GM12801 (cell line): ENCODE results near the gene MRTFB.

Experiments
- TF ChIP-seq, protein P1 (sequence below): IDR thresholded peaks from one replicate; pipeline ENCODE4 v1.5.1; 2011; ENCODE audit warnings: control low read depth; ENCODE audit not compliant: insufficient read length; ENCODE audit errors: extremely low read depth

Gene MRTFB

DNA sequence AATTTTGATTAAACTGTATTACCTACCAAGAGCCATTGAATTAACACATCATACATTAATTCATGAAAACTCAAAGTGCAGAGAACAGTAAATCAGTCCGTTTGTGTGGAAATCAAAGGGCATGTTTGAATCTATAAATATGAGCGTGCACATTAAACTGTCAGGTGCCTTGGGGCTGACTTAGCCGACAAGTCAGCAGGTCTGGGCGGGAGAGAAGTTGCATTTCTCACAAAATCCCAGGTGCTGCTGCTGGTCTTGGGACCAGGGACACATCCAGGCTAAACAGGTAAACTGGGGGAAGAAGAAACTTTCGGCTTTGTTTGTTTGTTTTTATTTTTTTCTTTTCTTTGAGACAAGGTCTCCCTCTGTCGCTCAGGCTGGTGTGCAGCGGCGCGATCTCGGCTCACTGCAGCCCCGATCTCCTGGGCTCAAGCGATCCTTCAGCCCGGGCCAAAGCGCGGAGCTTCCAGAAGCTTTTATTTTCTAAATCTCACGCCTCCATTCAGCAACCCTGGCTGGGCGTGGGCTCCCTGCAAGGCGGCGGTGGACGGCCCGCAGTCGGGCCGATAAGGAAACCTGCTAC, 213.9 kb downstream of the MRTFB start:
- TF ChIP-seq, protein P1, sequence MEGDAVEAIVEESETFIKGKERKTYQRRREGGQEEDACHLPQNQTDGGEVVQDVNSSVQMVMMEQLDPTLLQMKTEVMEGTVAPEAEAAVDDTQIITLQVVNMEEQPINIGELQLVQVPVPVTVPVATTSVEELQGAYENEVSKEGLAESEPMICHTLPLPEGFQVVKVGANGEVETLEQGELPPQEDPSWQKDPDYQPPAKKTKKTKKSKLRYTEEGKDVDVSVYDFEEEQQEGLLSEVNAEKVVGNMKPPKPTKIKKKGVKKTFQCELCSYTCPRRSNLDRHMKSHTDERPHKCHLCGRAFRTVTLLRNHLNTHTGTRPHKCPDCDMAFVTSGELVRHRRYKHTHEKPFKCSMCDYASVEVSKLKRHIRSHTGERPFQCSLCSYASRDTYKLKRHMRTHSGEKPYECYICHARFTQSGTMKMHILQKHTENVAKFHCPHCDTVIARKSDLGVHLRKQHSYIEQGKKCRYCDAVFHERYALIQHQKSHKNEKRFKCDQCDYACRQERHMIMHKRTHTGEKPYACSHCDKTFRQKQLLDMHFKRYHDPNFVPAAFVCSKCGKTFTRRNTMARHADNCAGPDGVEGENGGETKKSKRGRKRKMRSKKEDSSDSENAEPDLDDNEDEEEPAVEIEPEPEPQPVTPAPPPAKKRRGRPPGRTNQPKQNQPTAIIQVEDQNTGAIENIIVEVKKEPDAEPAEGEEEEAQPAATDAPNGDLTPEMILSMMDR = no peak

DNA sequence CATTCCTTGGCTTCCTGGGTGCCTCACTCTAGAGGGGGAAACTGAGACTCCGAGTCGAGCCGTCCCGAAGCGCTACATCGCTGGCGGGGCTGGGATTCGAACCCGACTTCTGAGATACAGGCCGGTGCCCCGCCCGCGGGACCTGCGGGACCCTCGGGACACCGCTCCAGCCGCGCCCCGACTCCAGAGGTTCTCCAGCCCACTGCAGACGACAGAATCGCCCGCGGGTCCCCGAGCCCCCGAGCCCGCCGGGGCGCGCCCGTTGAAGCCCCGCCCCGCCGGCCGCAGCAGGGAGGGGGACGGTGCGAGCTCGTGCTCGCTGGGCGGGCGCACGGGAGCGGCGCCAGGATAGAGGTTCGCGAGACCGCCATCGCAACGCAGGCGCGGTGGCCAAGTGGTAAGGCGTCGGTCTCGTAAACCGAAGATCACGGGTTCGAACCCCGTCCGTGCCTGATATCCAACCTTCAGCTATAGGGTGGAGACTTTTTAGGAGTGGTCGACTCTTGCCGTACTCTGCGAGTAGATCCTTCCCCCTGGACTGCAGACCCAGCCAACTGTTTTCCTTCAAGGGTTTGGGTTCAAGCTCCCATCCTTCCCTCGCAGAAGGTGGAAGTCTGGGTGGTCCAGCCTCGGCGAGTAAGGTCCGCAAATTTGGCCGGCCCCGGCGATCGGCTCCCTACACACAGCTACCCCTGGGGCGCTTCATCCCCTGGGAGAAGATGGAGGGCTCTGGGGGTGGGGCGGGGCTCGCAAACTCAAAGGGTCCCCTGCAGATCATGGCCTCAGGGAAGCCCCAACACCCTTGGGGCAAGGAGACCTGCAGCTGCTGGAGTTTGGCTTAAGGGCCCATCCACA, 214.6 kb downstream of the MRTFB start:
- TF ChIP-seq, protein P1 = no peak

DNA sequence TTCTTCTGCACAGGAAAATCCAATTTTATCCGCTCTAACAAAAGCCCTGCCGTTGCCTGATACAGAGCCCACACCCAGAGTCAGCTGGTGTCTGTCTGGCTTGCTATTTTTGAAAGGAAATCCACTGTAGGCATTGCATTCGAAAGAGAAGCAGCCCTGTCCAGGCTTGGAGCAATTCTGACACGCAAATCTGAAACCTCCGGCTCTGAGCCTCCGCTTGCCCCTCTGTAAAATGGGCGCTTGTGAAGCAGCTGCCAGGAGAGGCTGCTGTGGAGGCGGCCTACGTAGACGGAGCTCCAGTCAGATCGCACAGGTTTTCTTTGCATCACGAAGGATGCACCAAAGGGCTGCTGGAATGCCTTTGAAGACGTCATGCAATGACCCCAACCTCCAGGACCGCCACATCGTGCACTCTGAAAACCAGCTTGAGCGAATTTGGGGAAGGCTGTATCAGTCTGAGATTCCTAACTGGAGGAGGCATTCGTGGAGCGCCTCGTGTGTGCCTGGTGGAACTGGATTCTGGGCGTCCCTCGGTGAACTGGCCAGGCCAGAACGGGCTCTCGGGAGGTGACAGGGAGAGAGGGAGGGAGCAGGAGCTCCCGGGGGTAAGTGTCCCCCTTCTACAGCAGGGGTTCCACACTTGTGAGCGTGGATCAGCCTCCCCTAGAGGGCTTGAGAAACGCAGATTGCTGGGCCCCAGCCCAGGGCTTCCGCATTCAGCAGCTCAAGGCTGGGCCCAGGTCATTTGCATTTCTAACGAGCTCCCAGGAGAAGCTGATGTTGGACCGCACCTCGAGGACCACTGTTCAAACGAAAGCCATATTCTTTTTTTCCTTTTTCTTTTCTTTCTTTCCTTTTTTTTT, 215.5 kb downstream of the MRTFB start:
- TF ChIP-seq, protein P1 = no peak

DNA sequence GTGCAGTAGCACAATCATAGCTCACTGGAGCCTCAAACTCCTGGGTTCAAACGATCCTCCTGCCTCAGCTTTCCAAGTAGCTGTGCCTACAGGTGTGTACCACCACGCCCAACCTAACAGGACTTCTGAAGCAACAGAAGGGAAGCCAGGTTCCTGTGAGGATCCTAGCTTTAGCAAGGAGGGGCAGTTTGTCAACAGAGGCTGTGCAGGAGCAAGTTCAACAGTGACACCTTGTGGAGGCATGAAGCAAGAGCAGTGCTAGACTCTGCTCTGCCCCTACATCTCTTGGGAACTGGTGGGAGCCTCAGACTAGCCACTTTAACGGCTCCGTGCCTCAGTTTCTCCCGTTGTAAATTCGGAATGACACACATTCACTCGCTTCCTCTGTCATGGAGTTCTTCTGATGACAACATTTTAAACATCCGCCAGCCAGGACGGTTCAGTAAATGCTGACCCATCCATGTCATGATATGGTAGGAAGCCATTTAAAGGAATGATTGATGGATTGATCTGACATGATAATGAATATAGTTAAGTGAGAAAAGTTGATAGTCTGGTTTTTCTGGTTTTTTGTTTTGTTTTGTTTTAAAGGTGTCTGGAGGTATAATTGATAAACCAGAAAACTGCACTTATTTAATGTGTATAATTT, 218.7 kb downstream of the MRTFB start:
- TF ChIP-seq, protein P1 = no peak

DNA sequence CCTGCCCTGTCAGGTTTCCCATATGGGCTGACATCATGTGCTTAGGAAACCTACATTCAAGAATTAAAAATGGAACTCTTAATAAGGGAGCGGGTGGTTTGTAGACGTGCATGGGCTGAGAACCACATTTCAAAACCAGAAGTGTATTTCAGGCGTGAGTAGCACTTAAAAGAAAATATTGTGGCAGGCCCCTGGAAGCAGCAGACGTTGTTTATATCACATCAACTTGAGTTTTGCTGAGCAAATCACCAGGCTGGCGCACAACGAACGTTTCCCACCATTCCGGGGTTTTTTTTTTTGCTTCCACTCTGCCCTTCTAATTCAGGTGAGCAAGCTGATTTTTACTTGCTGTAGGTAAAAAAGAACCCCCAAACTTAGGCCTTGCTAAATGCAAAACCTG, 220.2 kb downstream of the MRTFB start:
- TF ChIP-seq, protein P1 = no peak

DNA sequence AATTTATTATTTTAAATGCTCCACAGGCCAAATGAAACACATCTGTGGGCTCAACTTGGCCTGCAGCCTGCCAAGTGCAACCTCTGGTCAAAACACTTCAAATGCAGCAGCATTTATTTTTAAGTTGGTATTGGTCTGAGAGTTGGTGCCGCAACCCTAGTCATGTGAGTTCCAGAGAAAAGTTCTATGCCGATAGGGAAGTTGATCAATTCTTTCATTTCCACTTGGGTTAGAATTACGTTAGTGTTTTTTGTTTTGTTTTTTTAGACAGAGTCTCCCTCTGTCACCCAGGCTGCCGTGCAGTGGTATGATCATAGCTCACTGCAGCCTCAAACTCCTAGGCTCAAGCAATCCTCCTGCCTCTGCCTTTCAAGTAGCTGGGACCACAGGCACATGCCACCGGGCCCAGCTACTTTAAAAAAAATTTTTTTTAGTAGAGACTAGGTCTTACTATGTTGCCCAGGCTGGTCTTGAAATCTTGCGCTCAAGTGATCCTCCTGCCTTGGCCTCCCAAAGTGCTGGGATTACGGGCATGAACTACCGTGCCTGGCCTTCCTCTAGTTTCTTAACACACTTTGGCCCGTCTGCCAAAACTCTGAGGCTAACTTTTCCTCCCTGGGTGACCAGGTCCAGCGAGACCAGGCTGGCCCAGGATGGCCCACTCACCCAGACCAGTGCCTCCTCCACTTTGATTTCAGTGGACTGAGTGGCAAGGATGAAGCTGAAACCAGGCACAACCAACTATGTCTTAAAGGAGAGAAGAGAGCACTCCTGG, 221.1 kb downstream of the MRTFB start:
- TF ChIP-seq, protein P1 = no peak
